Gastroesophageal sphincter (tissue), 4 donors: ENCODE data around the gene HSPA12A. TPM values are rescaled to one million over a fixed set of nuclear protein-coding genes. Genes with fewer than 3 reads are reported as not detected.

Source experiments
- ATAC-seq: fragments of 150-250 bp; one replicate; pipeline ENCODE4 v1.9.1; 2016; ENCODE audit warnings: mild to moderate bottlenecking, moderate library complexity
- H3K27ac ChIP-seq, 4 donors: fragments of 200-600 bp; sonication (generic) in 3 of 4; 1 replicate in 3 of 4; 2 replicates in 1 of 4; pipeline ENCODE4 v1.5.1; 2016 to 2019
- H3K27me3 ChIP-seq: fragments of 200-600 bp; sonication (generic); one replicate; pipeline ENCODE4 v1.5.1; 2019
- H3K36me3 ChIP-seq, 2 donors: fragments of 200-600 bp; sonication (generic); one replicate each; pipeline ENCODE4 v1.5.1; 2019; ENCODE audit warnings: control low read depth in 1 of 2
- H3K4me1 ChIP-seq, 3 donors: fragments of 200-600 bp; sonication (generic); 1 replicate in 2 of 3; 2 replicates in 1 of 3; pipeline ENCODE4 v1.5.1; 2016 to 2019; ENCODE audit warnings: control low read depth in 2 of 3
- H3K4me3 ChIP-seq, 2 donors: fragments of 200-600 bp; sonication (generic); one replicate each; pipeline ENCODE4 v1.5.1; 2019; ENCODE audit warnings: mild to moderate bottlenecking in 1 of 2, moderate library complexity in 1 of 2
- H3K9me3 ChIP-seq, 3 donors: fragments of 200-600 bp; sonication (generic); one replicate each; pipeline ENCODE4 v1.5.1; 2017 to 2019; ENCODE audit warnings: control low read depth in 2 of 3
- EP300 ChIP-seq: sonication (generic); formaldehyde crosslinking; IDR thresholded peaks from one replicate; pipeline ENCODE4 v1.6.1; 2017; ENCODE audit warnings: antibody characterized with exemption, mild to moderate bottlenecking
- POLR2A ChIP-seq, 2 donors: fragments of 450-650 bp; IDR thresholded peaks; one replicate each; pipeline ENCODE4 v1.6.1; 2017; ENCODE audit warnings: antibody characterized with exemption in 2 of 2, mild to moderate bottlenecking in 2 of 2, moderate library complexity in 1 of 2
- POLR2AphosphoS5 ChIP-seq: sonication (generic); formaldehyde crosslinking; IDR thresholded peaks from one replicate; pipeline ENCODE4 v1.6.1; 2017; ENCODE audit warnings: antibody characterized with exemption
- WGBS, 2 donors: methylation state at CpG; one replicate each; pipeline ENCODE4 v1.1.5; 2018; ENCODE audit warnings: low coverage in 1 of 2; 5-methylcytosine and 5-hydroxymethylcytosine counted together
- total RNA-seq, 4 donors: library from RNA; depleted of rRNA; stranded (reverse); fragments of >200 nt; gene quantifications; one replicate each; pipeline ENCODE4 v1.1.0, GENCODE V29; 2016
- TF ChIP-seq, protein P1 (sequence below), 4 experiments: fragments of 200-600 bp in 2 of 4; fragments of 450-650 bp in 2 of 4; sonication (generic) in 1 of 4; IDR thresholded peaks; one replicate each; pipeline ENCODE4 v1.5.1; 2017 to 2019; ENCODE audit warnings: antibody characterized with exemption in 4 of 4, mild to moderate bottlenecking in 2 of 4, moderate library complexity in 2 of 4

HSPA12A gene
- total RNA-seq, 4 donors from 2014 or later = 12.3 to 26.3 (median 20.6) TPM

DNA sequence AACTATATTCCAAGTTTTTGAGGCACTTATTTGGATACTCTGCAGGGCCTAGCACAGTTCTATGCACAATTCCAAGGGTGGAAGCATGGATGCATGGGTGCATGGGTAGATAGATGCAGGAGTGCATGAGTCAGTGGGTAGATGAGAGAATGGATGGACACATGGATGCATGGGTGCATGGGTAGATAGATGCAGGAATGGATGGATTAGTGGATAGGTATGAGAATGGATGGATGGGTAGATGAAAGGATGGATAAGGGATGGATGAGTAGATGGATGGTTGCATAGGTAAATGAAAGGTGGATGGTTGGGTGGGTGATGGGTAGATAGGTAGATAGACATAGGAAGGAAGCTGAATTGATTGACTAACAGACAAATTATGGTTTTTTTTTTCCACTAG lies 106.0 kb downstream of the HSPA12A start:
- no peak overlapping the region for H3K27ac ChIP-seq
- no peak overlapping the region for H3K4me3 ChIP-seq
- H3K9me3 ChIP-seq = peaks cover 0 to 8% (median 0%) of the 10 kb centered on the region in 3 donors
- H3K36me3 ChIP-seq = no peaks in the 10 kb centered on the region
- TF ChIP-seq POLR2AphosphoS5 = no peak
- no peak for TF ChIP-seq POLR2A (IDR thresholded peaks at IDR 0.05)
- TF ChIP-seq, protein P1, sequence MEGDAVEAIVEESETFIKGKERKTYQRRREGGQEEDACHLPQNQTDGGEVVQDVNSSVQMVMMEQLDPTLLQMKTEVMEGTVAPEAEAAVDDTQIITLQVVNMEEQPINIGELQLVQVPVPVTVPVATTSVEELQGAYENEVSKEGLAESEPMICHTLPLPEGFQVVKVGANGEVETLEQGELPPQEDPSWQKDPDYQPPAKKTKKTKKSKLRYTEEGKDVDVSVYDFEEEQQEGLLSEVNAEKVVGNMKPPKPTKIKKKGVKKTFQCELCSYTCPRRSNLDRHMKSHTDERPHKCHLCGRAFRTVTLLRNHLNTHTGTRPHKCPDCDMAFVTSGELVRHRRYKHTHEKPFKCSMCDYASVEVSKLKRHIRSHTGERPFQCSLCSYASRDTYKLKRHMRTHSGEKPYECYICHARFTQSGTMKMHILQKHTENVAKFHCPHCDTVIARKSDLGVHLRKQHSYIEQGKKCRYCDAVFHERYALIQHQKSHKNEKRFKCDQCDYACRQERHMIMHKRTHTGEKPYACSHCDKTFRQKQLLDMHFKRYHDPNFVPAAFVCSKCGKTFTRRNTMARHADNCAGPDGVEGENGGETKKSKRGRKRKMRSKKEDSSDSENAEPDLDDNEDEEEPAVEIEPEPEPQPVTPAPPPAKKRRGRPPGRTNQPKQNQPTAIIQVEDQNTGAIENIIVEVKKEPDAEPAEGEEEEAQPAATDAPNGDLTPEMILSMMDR (IDR thresholded peaks at IDR 0.05) = no peak
- no peak for TF ChIP-seq EP300
- no peaks in the 10 kb centered on the region for H3K27me3 ChIP-seq
- ATAC-seq = no peak
- H3K4me1 ChIP-seq = no peaks in the 10 kb centered on the region

- no peak overlapping the region for H3K4me3 ChIP-seq
- H3K9me3 ChIP-seq = no peaks in the 10 kb centered on the region
- ATAC-seq = no peak
- 77 to 82% methylated on average over 5 to 11 of the region's 11 CpGs for WGBS, 2 donors
- TF ChIP-seq POLR2AphosphoS5 = no peak
- no peak for TF ChIP-seq POLR2A (IDR thresholded peaks at IDR 0.05)
- no peak for TF ChIP-seq EP300
- TF ChIP-seq, protein P1 (IDR thresholded peaks at IDR 0.05) = no peak
- no peaks in the 10 kb centered on the region for H3K36me3 ChIP-seq
- H3K4me1 ChIP-seq = no peaks in the 10 kb centered on the region
- H3K27ac ChIP-seq = no peak overlapping the region
- H3K27me3 ChIP-seq = no peaks in the 10 kb centered on the region
Measured at GRCh38 chr10:116634126-116634975, 108.0 kb downstream of the HSPA12A start.

DNA sequence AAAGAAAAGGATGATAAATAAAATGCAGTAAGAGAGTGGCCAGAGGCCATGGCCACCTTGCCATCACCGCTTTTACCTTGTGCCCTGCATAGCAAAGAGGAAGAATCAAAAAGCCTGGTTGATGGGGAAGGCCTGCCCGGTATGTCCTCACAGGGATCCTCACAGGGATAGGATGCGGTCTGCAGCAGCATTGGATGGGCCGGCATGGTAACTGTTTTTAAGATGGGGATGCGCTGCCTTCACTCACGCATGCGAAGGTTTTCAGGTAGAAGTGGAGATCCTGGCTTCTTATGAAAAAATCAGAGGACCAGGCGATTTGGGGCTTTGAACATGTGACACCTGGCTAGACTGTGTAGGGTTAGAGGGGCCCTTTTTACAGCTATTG lies 109.2 kb downstream of the HSPA12A start:
- WGBS, 2 donors = 94 to 95% methylated on average over 8 of the region's 8 CpGs
- no peak for TF ChIP-seq EP300
- no peak for TF ChIP-seq POLR2A (IDR thresholded peaks at IDR 0.05)
- TF ChIP-seq POLR2AphosphoS5 = no peak
- TF ChIP-seq, protein P1 (IDR thresholded peaks at IDR 0.05) = no peak
- H3K27ac ChIP-seq = no peak overlapping the region
- ATAC-seq = no peak
- no peak overlapping the region for H3K4me3 ChIP-seq
- H3K4me1 ChIP-seq = no peaks in the 10 kb centered on the region
- no peaks in the 10 kb centered on the region for H3K36me3 ChIP-seq
- H3K9me3 ChIP-seq = no peaks in the 10 kb centered on the region
- no peaks in the 10 kb centered on the region for H3K27me3 ChIP-seq

DNA sequence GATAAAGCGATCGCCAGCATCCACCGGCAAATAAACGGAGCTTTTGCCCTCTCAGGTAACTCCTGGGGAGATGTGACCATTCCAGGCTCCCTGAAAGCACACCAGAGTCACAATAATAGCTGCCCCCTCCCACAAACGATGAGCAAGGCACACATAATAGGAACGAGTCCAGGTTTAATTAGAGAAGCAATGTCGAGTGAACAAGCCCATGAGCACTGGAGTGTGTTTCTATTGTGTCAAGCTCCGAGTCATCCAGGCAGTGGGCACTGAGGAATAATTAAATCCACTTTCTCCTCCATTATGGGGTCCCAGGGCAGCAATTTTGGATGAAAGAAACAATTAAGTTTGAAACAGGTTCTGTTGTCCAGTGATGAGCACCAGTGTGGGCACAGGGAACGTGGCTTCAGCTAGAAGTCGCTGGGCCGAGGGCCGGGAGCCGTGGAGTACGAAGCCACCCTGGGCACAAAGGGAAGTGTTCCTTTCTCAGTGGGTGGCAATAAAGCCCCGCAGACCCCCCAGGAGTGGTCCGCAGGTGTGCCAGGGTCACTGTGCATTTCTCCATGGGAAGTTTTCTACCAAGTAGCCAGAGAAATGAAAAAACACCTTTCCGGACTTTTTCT lies 109.7 kb downstream of the HSPA12A start:
- peaks cover 0 to 2% (median 0%) of the 10 kb centered on the region in 3 donors for H3K4me1 ChIP-seq
- TF ChIP-seq, protein P1 (IDR thresholded peaks at IDR 0.05) = no peak
- no peak for TF ChIP-seq EP300
- TF ChIP-seq POLR2A (IDR thresholded peaks at IDR 0.05) = no peak
- no peak for TF ChIP-seq POLR2AphosphoS5
- no peak overlapping the region for H3K4me3 ChIP-seq
- no peaks in the 10 kb centered on the region for H3K36me3 ChIP-seq
- ATAC-seq = no peak
- H3K27ac ChIP-seq = no peak overlapping the region
- H3K27me3 ChIP-seq = peaks cover 4% of the 10 kb centered on the region
- WGBS, 2 donors = 81 to 85% methylated on average over 4 to 7 of the region's 17 CpGs
- H3K9me3 ChIP-seq = no peaks in the 10 kb centered on the region
